ENCODE measurements around the gene DGCR8.

Gene DGCR8

GRCh38 chr22:20036084-20036482 is 44.0 kb upstream of the DGCR8 start:
- DNase-seq (ENCODE audit: low spot score) = no peak
- H3K4me3 ChIP-seq = no peak overlapping the region
- no peak for TF ChIP-seq CTCF (IDR thresholded peaks at IDR 0.05)
- no peak overlapping the region for H3K27ac ChIP-seq

- H3K27ac ChIP-seq = no peak overlapping the region
- no peak for DNase-seq (ENCODE audit: low spot score)
- TF ChIP-seq CTCF (IDR thresholded peaks at IDR 0.05) = no peak
- no peak overlapping the region for H3K4me3 ChIP-seq
Measured at GRCh38 chr22:20036535-20037392, 43.3 kb upstream of the DGCR8 start.

GRCh38 chr22:20037419-20037818 is 42.6 kb upstream of the DGCR8 start:
- DNase-seq (ENCODE audit: low spot score) = no peak
- TF ChIP-seq CTCF (IDR thresholded peaks at IDR 0.05) = no peak
- H3K27ac ChIP-seq = no peak overlapping the region
- H3K4me3 ChIP-seq = no peak overlapping the region

- Histone ChIP-seq H3K4me3 (no peak overlapping the region), H3K27ac (no peak overlapping the region)
- TF ChIP-seq CTCF (IDR thresholded peaks at IDR 0.05) = no peak
- no peak for DNase-seq (ENCODE audit: low spot score)
Measured at GRCh38 chr22:20038574-20038973, 41.5 kb upstream of the DGCR8 start.

- DNase-seq (ENCODE audit: low spot score) = no peak
- Histone ChIP-seq H3K4me3 (no peak overlapping the region), H3K27ac (no peak overlapping the region)
- no peak for TF ChIP-seq CTCF (IDR thresholded peaks at IDR 0.05)
Measured at GRCh38 chr22:20039683-20040325, 40.2 kb upstream of the DGCR8 start.

- DNase-seq (ENCODE audit: low spot score) = no peak
- Histone ChIP-seq H3K4me3 (no peak overlapping the region), H3K27ac (no peak overlapping the region)
- TF ChIP-seq CTCF (IDR thresholded peaks at IDR 0.05) = no peak
Measured at GRCh38 chr22:20040327-20041200, 39.5 kb upstream of the DGCR8 start.
